ENCODE measurements around the gene ENTPD1. TPM values are rescaled to one million over a fixed set of nuclear protein-coding genes. Genes with fewer than 3 reads are reported as not detected.

ENTPD1 gene
- polyA plus RNA-seq, 1 donor (not counting 4 experiments of a cell fraction or from before 2014, with no cell fraction given) = 0.03 TPM

GRCh38 chr10:95785942-95786669 is 30.1 kb downstream of the ENTPD1 start:
- no peaks in the 10 kb centered on the region for H3K9me1 ChIP-seq (ENCODE audit: control insufficient read depth, extremely low read depth, insufficient read depth, low read length)
- H3K4me2 ChIP-seq (ENCODE audit: control insufficient read depth, extremely low read depth, insufficient read depth, low read depth, low read length) = no peak overlapping the region
- no peak overlapping the region for H3K4me3 ChIP-seq (ENCODE audit: control insufficient read depth in 2 of 3, extremely low read depth in 1 of 3, insufficient read depth in 2 of 3, low read depth in 1 of 3, low read length in 3 of 3)
- H3K27ac ChIP-seq (ENCODE audit: control insufficient read depth, insufficient read depth, low read length) = no peak overlapping the region
- FAIRE-seq = no peak
- no peaks in the 10 kb centered on the region for H3K27me3 ChIP-seq (ENCODE audit: control insufficient read depth, extremely low read depth, insufficient read depth, low read length)
- no peak overlapping the region for H2AFZ ChIP-seq (ENCODE audit: control insufficient read depth, low read length)
- dilution Hi-C loops (cut with MboI; ENCODE audit: extremely low pct_ligation_motif_present, low sequenced_read_pairs) = no loop called here
- H4K20me1 ChIP-seq (ENCODE audit: control insufficient read depth, extremely low read depth, insufficient read depth, low read length) = no peaks in the 10 kb centered on the region
- no peaks in the 10 kb centered on the region for H3K4me1 ChIP-seq (ENCODE audit: control insufficient read depth, extremely low read depth, insufficient read depth, low read length)
- H3K9me3 ChIP-seq (ENCODE audit: control insufficient read depth, low read depth, low read length) = no peaks in the 10 kb centered on the region
- DNase-seq (ENCODE audit: low read depth, low spot score) = no peak
- H3K36me3 ChIP-seq (ENCODE audit: control insufficient read depth in 2 of 2, extremely low read depth in 1 of 2, insufficient read depth in 2 of 2, low read length in 2 of 2) = no peaks in the 10 kb centered on the region
- H3K79me2 ChIP-seq (ENCODE audit: control insufficient read depth, insufficient read depth, low read length) = no peaks in the 10 kb centered on the region
- no peak overlapping the region for H3K9ac ChIP-seq (ENCODE audit: control insufficient read depth, extremely low read depth, insufficient read depth, low read length)
- TF ChIP-seq EZH2 (IDR thresholded peaks at IDR 0.05; ENCODE audit: low read length) = no peak
- no peak for TF ChIP-seq CTCF (optimal IDR thresholded peaks at IDR 0.05 in 1 of 3, IDR thresholded peaks at IDR 0.05 in 1 of 3, conservative IDR thresholded peaks at IDR 0.05 in 1 of 3; ENCODE audit: extremely low read depth in 1 of 3, insufficient read depth in 2 of 3, low read length in 3 of 3)

- H3K9ac ChIP-seq (ENCODE audit: control insufficient read depth, extremely low read depth, insufficient read depth, low read length) = no peak overlapping the region
- no peak overlapping the region for H3K27ac ChIP-seq (ENCODE audit: control insufficient read depth, insufficient read depth, low read length)
- no peak overlapping the region for H2AFZ ChIP-seq (ENCODE audit: control insufficient read depth, low read length)
- no peak for TF ChIP-seq CTCF (optimal IDR thresholded peaks at IDR 0.05 in 1 of 3, IDR thresholded peaks at IDR 0.05 in 1 of 3, conservative IDR thresholded peaks at IDR 0.05 in 1 of 3; ENCODE audit: extremely low read depth in 1 of 3, insufficient read depth in 2 of 3, low read length in 3 of 3)
- TF ChIP-seq EZH2 (IDR thresholded peaks at IDR 0.05; ENCODE audit: low read length) = no peak
- no peak overlapping the region for H3K4me3 ChIP-seq (ENCODE audit: control insufficient read depth in 2 of 3, extremely low read depth in 1 of 3, insufficient read depth in 2 of 3, low read depth in 1 of 3, low read length in 3 of 3)
- dilution Hi-C loops (cut with MboI; ENCODE audit: extremely low pct_ligation_motif_present, low sequenced_read_pairs) = no loop called here
- H3K27me3 ChIP-seq (ENCODE audit: control insufficient read depth, extremely low read depth, insufficient read depth, low read length) = no peaks in the 10 kb centered on the region
- FAIRE-seq (no peak), DNase-seq (ENCODE audit: low read depth, low spot score) (no peak)
- no peaks in the 10 kb centered on the region for H3K9me3 ChIP-seq (ENCODE audit: control insufficient read depth, low read depth, low read length)
- no peaks in the 10 kb centered on the region for H3K79me2 ChIP-seq (ENCODE audit: control insufficient read depth, insufficient read depth, low read length)
- no peaks in the 10 kb centered on the region for H3K4me1 ChIP-seq (ENCODE audit: control insufficient read depth, extremely low read depth, insufficient read depth, low read length)
- no peaks in the 10 kb centered on the region for H4K20me1 ChIP-seq (ENCODE audit: control insufficient read depth, extremely low read depth, insufficient read depth, low read length)
- no peaks in the 10 kb centered on the region for H3K36me3 ChIP-seq (ENCODE audit: control insufficient read depth in 2 of 2, extremely low read depth in 1 of 2, insufficient read depth in 2 of 2, low read length in 2 of 2)
- H3K4me2 ChIP-seq (ENCODE audit: control insufficient read depth, extremely low read depth, insufficient read depth, low read depth, low read length) = no peak overlapping the region
- no peaks in the 10 kb centered on the region for H3K9me1 ChIP-seq (ENCODE audit: control insufficient read depth, extremely low read depth, insufficient read depth, low read length)
Measured at GRCh38 chr10:95787447-95787846, 31.5 kb downstream of the ENTPD1 start.

Measured in keratinocyte (primary cell).